Eye (tissue), 1 donor: Measurements from ENCODE around the gene CHMP2B.
A peak's percentile ranks its signal among the peaks of the same experiment; 100 is the strongest.
"Not testable (repeated sequence)": the region's sequence is repeated elsewhere in the genome, so short reads cannot be mapped to it uniquely, and the experiment has no call there.

ENCODE experiments used
- DNase-seq: peaks from one replicate; pipeline ENCODE4 v3.0.0-alpha.2; 2015

Gene CHMP2B

DNA sequence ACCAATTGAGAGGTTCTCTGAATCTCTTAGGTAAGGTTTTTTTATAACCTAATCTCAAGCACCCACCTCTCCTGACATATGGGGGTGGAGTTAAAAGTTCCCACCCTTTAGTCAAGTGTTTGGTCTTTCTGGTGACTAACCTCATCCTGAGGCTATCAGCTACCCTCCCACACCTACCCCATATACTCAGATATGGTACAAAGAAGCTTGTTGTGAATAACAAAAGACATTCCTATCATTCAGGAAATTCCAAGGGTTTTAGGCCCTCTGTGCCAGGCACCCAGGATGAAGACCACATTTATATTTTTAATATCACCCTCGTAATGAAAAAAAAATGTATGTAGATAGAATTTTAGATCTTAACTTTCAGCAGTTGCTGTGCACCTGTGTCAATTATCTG, 9.0 kb downstream of the CHMP2B start:
- no peak for DNase-seq

- DNase-seq = no peak
These were observed 19.7 kb downstream of the CHMP2B start for GRCh38 chr3:87246662-87247429.

DNA sequence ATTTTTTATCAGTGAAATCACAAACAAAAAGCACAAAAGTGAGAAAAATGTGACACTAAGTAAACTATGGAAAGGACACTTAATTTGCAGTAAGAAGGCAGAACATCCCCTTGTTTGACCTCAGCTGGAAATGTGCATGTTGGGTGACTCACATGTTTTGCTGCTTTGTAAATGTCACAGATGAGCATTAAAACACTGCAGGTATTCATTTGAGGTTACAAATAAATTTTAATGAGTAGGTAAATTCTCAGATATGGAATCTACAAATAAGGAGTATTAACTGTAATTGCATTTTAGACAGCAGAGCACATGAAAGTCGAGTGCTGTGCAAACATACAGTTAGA, 20.3 kb downstream of the CHMP2B start:
- DNase-seq = no peak

- not testable (repeated sequence) for DNase-seq
These were observed 21.1 kb downstream of the CHMP2B start for GRCh38 chr3:87248231-87248630.

DNA sequence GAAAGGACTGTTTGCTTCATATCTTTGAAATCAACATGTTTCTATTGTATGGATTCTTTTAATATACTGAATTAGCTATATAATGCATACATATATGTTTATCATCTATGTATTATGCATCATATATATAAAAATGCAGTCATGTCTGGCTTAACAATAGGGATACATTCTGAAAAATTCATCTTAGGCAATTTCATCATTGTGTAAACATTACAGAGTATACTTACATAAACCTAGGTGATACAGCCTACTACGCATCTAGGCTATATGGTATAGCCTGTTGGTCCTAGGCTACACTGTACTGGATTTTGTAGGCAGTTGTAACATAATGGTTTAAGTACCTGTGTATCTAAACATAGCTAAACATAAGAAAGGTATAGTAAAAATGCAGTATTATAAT, 21.7 kb downstream of the CHMP2B start:
- no peak for DNase-seq

- DNase-seq = no peak
These were observed 22.9 kb downstream of the CHMP2B start for GRCh38 chr3:87250009-87250408.

DNA sequence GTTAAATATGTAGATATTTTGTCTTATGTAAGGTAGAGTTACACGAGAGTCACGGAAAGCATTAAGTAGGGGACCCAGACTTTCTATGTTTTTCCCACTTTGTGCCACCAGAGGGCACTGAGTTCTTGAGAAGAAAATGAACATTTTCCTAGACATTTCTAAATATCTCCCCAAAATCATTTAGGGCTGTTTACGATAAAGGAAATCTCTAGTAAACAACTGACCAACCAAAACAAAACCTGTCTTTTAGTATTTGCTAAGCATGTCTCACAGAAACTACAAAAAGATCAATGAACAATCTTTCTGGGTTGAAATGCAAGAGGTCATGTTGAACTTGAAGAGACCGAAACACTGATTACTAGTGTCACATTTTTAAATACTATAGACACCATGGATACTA, 33.2 kb downstream of the CHMP2B start:
- DNase-seq = peak; percentile 81

DNA sequence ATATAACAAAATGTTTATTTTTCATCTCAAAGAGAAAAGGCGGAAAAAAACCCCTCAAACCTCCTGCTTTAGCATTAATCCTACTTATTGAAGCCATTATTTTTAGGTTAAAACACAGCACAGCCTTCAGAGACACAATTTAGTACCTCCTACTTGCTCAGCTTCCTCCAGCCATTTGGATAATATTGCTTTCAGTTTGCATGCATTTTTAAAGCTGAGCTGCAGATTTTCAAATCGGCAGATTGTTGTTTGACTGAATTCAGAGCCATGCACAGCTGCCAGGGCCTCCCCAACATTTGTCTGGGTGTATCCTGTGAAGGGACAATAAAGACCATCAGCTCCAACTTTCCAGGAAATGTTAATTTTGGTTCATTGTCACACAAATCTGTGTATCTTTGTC, 34.8 kb downstream of the CHMP2B start:
- DNase-seq = no peak

DNA sequence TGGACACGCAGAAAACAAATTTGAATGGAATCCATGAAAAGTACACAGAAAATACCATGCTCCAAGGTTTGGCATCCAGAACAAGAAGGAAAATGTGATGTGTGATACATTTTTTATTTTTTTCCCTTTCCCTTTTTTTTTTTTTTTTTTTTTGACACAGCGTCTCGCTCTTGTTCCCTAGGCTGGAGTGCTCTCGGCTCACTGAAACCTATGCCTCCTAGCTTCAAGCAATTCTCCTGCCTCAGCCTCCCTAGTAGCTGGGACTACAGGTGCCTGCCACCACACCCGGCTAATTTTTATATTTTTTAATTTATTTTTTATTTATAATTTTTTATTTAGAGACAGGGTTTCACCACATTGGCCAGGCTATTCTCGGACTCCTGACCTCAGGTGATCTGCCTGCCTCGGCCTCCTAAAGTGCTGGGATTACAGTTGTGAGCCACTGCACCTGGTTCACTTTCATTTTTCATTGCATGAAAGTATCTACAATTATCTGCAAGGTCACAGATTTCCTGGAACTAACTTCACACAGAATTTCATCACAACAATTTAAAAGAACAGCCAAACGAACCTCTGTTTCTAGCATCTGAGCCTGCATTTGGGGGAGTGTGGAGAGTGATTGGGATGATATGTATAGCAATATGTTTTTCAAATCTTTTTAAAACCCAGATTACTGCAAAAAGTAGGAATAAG, 41.0 kb downstream of the CHMP2B start:
- no peak for DNase-seq

DNA sequence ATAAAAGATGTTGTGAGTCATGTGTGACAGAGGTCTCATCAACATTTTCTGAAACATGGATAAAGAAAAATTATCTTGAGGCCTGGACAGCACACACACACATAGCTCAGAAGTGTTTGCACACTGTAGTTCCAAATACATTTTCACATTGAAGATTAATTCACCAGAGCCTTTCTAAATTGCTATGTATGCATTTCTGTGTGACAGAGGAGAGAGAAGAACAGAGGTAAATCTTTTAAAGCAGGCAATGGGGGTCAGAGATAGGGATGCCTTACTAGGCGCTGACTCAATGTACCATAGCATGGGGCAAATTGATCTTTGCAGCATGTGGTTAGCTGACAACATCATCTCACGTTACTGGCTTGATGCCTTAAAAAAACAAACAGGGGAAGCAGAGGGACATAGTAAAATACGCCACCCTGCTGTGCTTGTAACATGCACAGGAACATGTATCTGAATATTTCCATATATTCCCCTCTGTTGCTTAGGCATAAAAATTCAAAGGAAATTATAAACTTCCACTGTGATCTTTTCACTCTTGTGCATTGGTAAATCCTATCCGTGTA, 41.6 kb downstream of the CHMP2B start:
- no peak for DNase-seq

GRCh38 chr3:87269723-87270122, 42.6 kb downstream of the CHMP2B start:
- no peak for DNase-seq

GRCh38 chr3:87270908-87271700, 44.0 kb downstream of the CHMP2B start:
- DNase-seq = no peak

- DNase-seq = no peak
These were observed 45.7 kb downstream of the CHMP2B start for GRCh38 chr3:87272718-87273341.

GRCh38 chr3:87276484-87276883, 49.4 kb downstream of the CHMP2B start, which contains the start of gene POU1F1:
TSS of gene POU1F1 (minus strand) at chr3:87276584. CDS start at chr3:87276462, 122 bp downstream.
- no peak for DNase-seq

GRCh38 chr3:87287011-87287410, 59.9 kb downstream of the CHMP2B start:
- DNase-seq = no peak

DNA sequence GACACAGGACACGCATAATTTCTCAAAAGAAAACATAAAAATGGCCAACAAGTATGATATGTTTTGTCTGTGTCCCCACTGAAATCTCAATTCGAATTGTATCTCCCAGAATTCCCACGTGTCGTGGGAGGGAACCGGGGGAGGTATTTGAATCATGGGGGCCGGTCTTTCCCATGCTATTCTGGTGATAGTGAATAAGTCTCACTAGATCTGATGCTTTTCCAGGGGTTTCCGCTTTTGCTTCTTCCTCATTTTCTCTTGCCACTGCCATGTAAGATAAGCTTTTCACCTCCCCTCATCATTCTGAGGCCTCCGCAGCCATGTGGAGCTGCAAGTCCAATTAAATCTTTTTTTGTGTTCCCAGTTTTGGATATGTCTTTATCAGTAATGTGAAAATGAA, 61.3 kb downstream of the CHMP2B start:
- no peak for DNase-seq

DNA sequence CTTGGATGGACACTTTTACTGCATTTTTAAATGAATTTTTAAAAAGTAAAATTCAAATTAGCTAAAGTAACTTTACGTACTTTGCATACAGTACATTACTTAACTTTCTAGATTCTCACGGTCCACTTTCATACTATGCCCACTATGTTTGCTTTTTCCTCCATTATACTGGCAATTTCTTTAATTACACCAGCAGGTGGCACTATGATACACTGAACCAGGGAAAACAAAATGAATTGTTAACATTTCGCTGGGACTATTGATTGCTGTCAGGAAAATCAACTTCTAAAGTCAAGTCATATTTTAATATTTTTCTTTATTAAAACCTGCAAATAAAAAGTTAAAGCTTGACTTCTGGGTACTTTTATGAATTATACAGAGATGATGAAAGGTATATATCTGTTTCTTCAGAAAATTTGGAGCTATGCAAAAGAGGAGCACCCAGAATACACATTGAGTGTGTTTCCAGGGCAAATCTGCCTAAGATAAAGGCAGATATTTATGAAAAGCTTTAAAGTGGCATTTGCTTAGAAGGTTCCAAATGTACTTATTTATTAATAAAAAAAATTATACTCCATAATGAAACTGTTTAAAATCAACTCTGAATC, 71.1 kb downstream of the CHMP2B start:
- peak; percentile 72 for DNase-seq

- DNase-seq = not testable (repeated sequence)
These were observed 77.9 kb downstream of the CHMP2B start for GRCh38 chr3:87305031-87305430.
